Frontal cortex (tissue), 4 donors: Measurements from ENCODE around the gene KLK14. TPM values are rescaled to one million over a fixed set of nuclear protein-coding genes. Genes with fewer than 3 reads are reported as not detected.

Experiments
- DNase-seq, 2 donors: peaks; one replicate each; pipeline ENCODE4 v3.0.0; 2012; ENCODE audit warnings: low spot score in 2 of 2
- FAIRE-seq: peaks from 2 replicates; lab custom pipeline; 2012; peaks lifted over from hg19 to GRCh38; lab: Jason Lieb, UNC
- total RNA-seq: library from RNA; depleted of rRNA; stranded (reverse); fragments of >200 nt; gene quantifications from one replicate; pipeline ENCODE4 v1.2.3, GENCODE V29; 2014
- donor health status: control.
- donor health status: control.
- donor health status: control.

The KLK14 gene
- total RNA-seq, 1 donor from 2014 or later, result not detected

GRCh38 chr19:51060336-51060735 lies 22.4 kb downstream of the KLK14 start:
- FAIRE-seq (no peak), DNase-seq (no peak)

GRCh38 chr19:51059715-51060114 lies 23.0 kb downstream of the KLK14 start:
- FAIRE-seq (no peak), DNase-seq (no peak)

- DNase-seq (no peak), FAIRE-seq (no peak)
Measured at GRCh38 chr19:51055866-51056265, 26.8 kb downstream of the KLK14 start.

- no peak for FAIRE-seq
Measured at GRCh38 chr19:51047031-51047335, 35.7 kb downstream of the KLK14 start.

GRCh38 chr19:51044327-51044726 lies 38.4 kb downstream of the KLK14 start:
- no peak for DNase-seq

More at GRCh38 chr19:51047031-51047335, 35.7 kb downstream of the KLK14 start:
- no peak for DNase-seq

GRCh38 chr19:51043497-51043896 lies 39.2 kb downstream of the KLK14 start:
- FAIRE-seq (no peak), DNase-seq (no peak)

More at GRCh38 chr19:51044327-51044726, 38.4 kb downstream of the KLK14 start:
- FAIRE-seq, result no peak

GRCh38 chr19:51040151-51040550 lies 42.5 kb downstream of the KLK14 start:
- no peak for FAIRE-seq
- DNase-seq, result no peak

- no peak for DNase-seq
- no peak for FAIRE-seq
Measured at GRCh38 chr19:51036519-51036918, 46.2 kb downstream of the KLK14 start.

- no peak for FAIRE-seq
- no peak for DNase-seq
Measured at GRCh38 chr19:51034704-51035103, 48.0 kb downstream of the KLK14 start, which contains the start of gene KLK12. TSS of gene KLK12 (minus strand) at chr19:51035002. CDS start at chr19:51034621, 381 bp downstream.

GRCh38 chr19:51031880-51032225 lies 50.8 kb downstream of the KLK14 start:
- FAIRE-seq (no peak), DNase-seq (no peak)

- DNase-seq, result no peak
- FAIRE-seq, result no peak
Measured at GRCh38 chr19:51031220-51031879, 51.3 kb downstream of the KLK14 start.

- no peak for FAIRE-seq
- no peak for DNase-seq
Measured at GRCh38 chr19:51030631-51031030, 52.1 kb downstream of the KLK14 start.

- no peak for FAIRE-seq
- no peak for DNase-seq
Measured at GRCh38 chr19:51029718-51030117, 53.0 kb downstream of the KLK14 start.

Other genes starting within 250 kb of the KLK14 start
- gene KLK15, start 249.3 kb downstream of the KLK14 start, total RNA-seq, result not detected
- gene KLK3, start 228.0 kb downstream of the KLK14 start, total RNA-seq, result not detected
- gene KLK2, start 209.4 kb downstream of the KLK14 start, total RNA-seq, result not detected
- not detected for gene KLK4, start 171.5 kb downstream of the KLK14 start, total RNA-seq
- gene KLK5, start 129.8 kb downstream of the KLK14 start, total RNA-seq, result not detected
- gene KLK6, start 113.3 kb downstream of the KLK14 start, total RNA-seq, result not detected
- gene KLK7, start 99.0 kb downstream of the KLK14 start, total RNA-seq, result not detected
- not detected for gene KLK8, start 81.3 kb downstream of the KLK14 start, total RNA-seq
- not detected for gene KLK10, start 63.2 kb downstream of the KLK14 start, total RNA-seq
- gene KLK11, start 56.3 kb downstream of the KLK14 start, total RNA-seq, result not detected
- not detected for gene KLK12, start 47.9 kb downstream of the KLK14 start, total RNA-seq
- gene KLK13, start 17.8 kb downstream of the KLK14 start, total RNA-seq, result not detected
- 4.1 TPM for gene CTU1, start 25.5 kb upstream of the KLK14 start, total RNA-seq
- gene SIGLEC9, start 42.0 kb upstream of the KLK14 start, total RNA-seq, result 0.41 TPM
- gene SIGLEC7, start 59.4 kb upstream of the KLK14 start, total RNA-seq, result under 0.01 TPM
- 0.41 TPM for gene CD33, start 142.2 kb upstream of the KLK14 start, total RNA-seq
- not detected for gene SIGLECL1, start 168.2 kb upstream of the KLK14 start, total RNA-seq
- gene IGLON5, start 228.8 kb upstream of the KLK14 start, total RNA-seq, result 4.1 TPM